Epithelial cell of esophagus (primary cell): ENCODE results near the gene DRG1.
"Not testable (repeated sequence)": the region's sequence is repeated elsewhere in the genome, so short reads cannot be mapped to it uniquely, and the experiment has no call there.

Experiments used
- DNase-seq: peaks from one replicate; pipeline ENCODE4 v3.0.0; 2010; ENCODE audit warnings: low read depth
- H3K4me3 ChIP-seq: 2 replicates; pipeline ENCODE4 v1.5.1; 2011; ENCODE audit warnings: mild to moderate bottlenecking, low read length, control low read depth
- TF ChIP-seq, protein P1 (sequence below): IDR thresholded peaks from 2 replicates; pipeline ENCODE4 v1.5.1; 2011; ENCODE audit warnings: low read depth, mild to moderate bottlenecking, low read length, control low read depth, inconsistent platforms; ENCODE audit not compliant: insufficient read depth; ENCODE audit errors: missing control alignments

DRG1 gene

DNA sequence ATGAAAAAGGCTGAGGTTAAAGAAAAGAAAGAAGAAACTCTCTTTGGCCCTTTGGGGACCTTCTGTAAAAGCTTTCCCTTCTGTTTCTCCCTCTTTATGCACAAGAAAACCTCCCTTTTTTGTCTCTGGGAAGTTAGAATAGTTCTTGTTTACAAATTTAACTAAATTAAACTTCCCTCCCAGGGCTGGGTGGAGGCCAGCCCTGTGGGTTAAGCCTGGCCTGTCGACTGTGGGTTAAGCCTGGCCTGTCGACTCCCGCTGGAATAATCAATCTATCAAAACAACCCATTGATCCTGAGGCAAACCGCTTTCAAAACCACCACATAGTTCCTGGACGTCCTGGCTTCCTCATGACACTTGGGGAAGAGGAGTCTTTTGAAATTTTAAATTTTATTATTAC lies 1.2 kb upstream of the DRG1 start:
- TF ChIP-seq, protein P1, sequence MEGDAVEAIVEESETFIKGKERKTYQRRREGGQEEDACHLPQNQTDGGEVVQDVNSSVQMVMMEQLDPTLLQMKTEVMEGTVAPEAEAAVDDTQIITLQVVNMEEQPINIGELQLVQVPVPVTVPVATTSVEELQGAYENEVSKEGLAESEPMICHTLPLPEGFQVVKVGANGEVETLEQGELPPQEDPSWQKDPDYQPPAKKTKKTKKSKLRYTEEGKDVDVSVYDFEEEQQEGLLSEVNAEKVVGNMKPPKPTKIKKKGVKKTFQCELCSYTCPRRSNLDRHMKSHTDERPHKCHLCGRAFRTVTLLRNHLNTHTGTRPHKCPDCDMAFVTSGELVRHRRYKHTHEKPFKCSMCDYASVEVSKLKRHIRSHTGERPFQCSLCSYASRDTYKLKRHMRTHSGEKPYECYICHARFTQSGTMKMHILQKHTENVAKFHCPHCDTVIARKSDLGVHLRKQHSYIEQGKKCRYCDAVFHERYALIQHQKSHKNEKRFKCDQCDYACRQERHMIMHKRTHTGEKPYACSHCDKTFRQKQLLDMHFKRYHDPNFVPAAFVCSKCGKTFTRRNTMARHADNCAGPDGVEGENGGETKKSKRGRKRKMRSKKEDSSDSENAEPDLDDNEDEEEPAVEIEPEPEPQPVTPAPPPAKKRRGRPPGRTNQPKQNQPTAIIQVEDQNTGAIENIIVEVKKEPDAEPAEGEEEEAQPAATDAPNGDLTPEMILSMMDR: no peak
- DNase-seq: no peak
- H3K4me3 ChIP-seq: no peak overlapping the region

DNA sequence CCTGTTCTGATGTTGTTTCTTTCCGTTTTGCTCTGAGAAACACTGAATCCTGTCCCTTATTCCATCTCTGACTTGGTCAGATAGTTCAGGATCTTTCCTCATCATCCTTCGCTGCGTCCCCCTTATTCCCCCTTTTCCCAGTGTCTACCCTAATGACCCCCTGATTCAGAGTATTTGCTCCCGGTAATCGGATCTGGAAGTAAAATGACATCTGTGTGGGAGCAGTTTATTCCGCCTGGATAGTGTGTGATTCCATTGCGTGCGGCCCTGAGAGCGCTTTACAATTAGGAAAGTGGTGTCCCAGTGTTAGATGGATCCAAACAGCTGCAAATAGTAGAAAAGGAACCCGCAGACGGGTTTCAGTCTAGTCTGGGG lies 606 bp downstream of the DRG1 start:
- peak overlapping the region; percentile 98 for H3K4me3 ChIP-seq
- peak; percentile 29 for DNase-seq
- TF ChIP-seq, protein P1: no peak

DNA sequence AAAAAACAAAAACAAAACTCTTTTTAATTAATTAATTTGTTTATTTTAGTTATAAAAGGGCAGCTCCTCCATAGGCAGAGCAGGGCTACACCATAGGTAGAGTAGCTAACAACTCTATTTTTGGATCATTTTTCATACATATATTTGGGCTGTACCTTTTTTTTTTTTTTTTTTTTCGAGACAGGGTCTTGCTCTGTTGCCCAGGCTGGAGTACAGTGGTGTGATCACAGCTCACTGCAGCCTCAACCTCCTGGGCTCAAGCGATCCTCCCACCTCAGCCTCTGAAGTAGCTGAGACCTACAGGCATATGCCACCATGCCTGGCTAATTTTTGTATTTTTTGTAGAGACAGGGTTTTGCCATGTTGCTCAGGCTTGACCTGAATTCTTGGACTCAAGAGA lies 2.9 kb downstream of the DRG1 start:
- H3K4me3 ChIP-seq, DNase-seq: not testable (repeated sequence)

DNA sequence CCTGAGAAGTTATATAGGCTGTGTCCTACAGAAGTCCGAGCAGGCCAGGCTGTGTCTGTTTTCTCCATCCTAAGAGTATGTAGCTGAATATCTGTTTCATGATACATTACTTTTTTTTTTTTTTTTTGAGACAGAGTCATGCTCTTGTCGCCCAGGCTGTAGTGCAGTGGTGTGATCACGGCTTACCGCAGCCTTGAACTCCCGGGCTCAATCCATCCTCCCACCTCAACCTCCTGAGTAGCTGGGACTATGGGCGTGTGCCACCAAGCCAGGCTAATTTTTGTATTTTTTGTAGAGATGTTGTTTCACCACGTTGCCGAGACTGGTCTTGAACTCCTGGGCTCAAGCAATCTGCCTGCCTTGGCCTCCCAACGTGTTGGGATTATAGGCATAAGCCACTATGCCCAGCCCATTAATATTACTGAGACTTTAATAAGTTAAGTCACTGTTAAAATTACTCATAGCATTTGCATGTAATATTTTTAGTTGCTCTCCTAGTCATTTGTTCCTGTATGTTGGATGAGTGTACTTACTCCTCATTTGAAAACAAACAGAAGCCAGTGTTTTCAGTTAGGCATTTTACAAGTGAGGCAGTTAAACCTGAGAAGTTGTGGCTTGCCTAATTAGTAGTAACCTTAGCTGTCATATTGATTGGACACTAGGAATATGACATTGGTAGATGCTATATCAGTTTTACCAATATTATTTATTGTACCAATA lies 26.1 kb downstream of the DRG1 start:
- peak; percentile 11 for DNase-seq
- no peak overlapping the region for H3K4me3 ChIP-seq
- TF ChIP-seq, protein P1: no peak

DNA sequence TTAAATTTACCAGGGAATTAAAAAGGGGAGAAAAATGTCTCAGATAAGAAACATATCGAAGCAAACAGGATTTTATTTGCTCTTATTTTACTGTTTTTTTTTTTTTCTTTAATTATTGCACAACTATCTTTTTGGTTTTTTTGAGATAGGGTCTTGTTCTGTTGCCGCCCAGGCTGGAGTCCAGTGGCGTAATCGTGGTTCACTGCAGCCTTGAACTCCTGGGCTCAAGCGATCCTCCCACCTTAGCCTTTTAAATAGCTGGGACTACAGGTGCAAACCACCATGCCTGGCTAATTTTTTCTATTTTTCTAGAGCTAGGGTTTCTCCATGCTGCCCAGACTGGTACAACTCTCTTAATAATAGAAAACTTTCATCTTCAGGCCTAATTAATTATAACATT lies 32.5 kb downstream of the DRG1 start:
- TF ChIP-seq, protein P1: no peak
- no peak for DNase-seq
- H3K4me3 ChIP-seq: no peak overlapping the region

DNA sequence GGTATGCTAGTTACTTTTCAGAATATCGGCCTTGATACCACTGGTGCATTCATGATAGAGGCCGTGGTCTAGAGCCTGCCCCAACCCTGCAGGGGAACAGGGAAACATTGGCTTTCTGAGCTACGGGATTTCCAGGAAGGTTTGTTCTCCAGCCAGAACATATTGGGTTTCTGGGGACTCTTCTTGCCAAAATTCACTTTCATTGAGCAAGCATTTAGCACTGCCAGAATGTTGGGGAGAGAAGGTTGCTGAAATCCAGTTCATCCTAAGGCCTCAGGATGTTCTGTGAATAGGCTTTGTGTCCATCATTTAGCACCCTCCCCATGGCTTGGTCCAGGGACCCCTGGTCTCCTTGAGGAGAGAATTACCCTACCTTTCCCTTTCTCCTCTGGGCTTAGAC lies 36.7 kb downstream of the DRG1 start:
- TF ChIP-seq, protein P1: no peak
- no peak for DNase-seq
- H3K4me3 ChIP-seq: no peak overlapping the region

DNA sequence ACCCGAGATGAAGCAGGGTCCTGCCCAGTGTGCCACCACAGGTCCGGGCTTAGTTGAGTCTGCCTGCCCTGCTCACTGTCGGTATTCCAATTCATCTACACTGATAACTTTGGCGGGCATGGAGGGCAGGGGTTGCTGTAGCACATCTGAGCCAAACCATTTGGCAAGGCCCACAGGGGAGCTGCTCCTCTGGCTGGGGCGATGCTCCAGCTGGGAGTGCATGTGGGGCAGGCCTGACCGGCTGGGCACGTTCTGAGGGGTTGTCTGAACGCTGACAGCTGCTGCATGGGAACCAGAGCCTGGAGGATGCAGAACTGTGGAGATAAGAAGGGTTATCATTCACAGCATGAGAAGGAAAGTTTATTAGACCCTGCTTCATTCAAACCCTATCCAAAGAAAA lies 40.4 kb downstream of the DRG1 start:
- no peak overlapping the region for H3K4me3 ChIP-seq
- TF ChIP-seq, protein P1: no peak
- DNase-seq: no peak
